ENCODE measurements around the gene RTP1.

DNA sequence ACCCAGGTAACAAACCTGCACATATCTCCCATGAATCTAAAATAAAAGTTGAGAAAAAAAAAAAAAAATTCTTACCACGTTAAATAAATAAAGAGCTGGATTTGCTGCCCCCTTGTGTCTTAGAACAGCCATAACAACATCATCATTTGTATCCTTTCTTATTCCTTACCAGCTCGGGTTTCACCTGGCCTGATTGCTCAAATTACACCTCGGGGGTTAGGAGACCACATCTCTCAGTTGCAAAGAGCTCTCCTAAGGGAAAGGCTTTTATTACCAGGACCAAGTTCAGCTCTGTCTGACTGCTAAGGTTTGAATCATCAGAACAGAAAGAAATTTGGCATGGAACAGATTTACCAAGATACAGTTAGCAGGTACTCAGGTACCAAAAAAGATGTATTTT, 32.1 kb upstream of the RTP1 start:
- TF ChIP-seq NFE2L1 (tag; IDR thresholded peaks at IDR 0.05; ENCODE audit: borderline replicate concordance, low read depth) (no peak), POLR2AphosphoS5 (IDR thresholded peaks at IDR 0.05; ENCODE audit: control insufficient read depth, insufficient read depth, low read depth, low read length) (no peak), PYGO2 (tag; IDR thresholded peaks at IDR 0.05) (no peak), TARDBP (IDR thresholded peaks at IDR 0.05) (no peak), POLR2A (conservative IDR thresholded peaks at IDR 0.05) (no peak), CTCF (IDR thresholded peaks at IDR 0.05 in 2 of 3, conservative IDR thresholded peaks at IDR 0.05 in 1 of 3; ENCODE audit: insufficient read depth in 2 of 3, low read depth in 1 of 3, low read length in 3 of 3) (peak; percentile 61 to 75 (median 64); a peak in 5 of 6 replicates), HNRNPK (IDR thresholded peaks at IDR 0.05; ENCODE audit: low read depth, low read length, poor library complexity, severe bottlenecking) (no peak), NCOA6 (IDR thresholded peaks at IDR 0.05) (no peak)
- TF ChIP-seq, protein P1, sequence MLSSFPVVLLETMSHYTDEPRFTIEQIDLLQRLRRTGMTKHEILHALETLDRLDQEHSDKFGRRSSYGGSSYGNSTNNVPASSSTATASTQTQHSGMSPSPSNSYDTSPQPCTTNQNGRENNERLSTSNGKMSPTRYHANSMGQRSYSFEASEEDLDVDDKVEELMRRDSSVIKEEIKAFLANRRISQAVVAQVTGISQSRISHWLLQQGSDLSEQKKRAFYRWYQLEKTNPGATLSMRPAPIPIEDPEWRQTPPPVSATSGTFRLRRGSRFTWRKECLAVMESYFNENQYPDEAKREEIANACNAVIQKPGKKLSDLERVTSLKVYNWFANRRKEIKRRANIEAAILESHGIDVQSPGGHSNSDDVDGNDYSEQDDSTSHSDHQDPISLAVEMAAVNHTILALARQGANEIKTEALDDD (IDR thresholded peaks at IDR 0.05), result no peak
